GM18499 (cell line): Measurements from ENCODE around the gene NR1D1.

Source experiments
- ATAC-seq: cut with Tn5 transposase; IDR thresholded peaks from one replicate; pipeline ENCODE4 v1.9.1; 2021; ENCODE audit warnings: moderate number of reproducible peaks; ENCODE audit not compliant: insufficient read depth, unreplicated experiment

NR1D1 gene

GRCh38 chr17:40097931-40098845 lies 2.2 kb downstream of the NR1D1 start:
- no peak for ATAC-seq

GRCh38 chr17:40097087-40097486 lies 3.3 kb downstream of the NR1D1 start:
- no peak for ATAC-seq

GRCh38 chr17:40095944-40096791 lies 4.2 kb downstream of the NR1D1 start:
- peak; percentile 53 for ATAC-seq

- ATAC-seq: no peak
Observed at GRCh38 chr17:40095351-40095943, 4.9 kb downstream of the NR1D1 start.

GRCh38 chr17:40094874-40095273 lies 5.5 kb downstream of the NR1D1 start:
- no peak for ATAC-seq

- no peak for ATAC-seq
Observed at GRCh38 chr17:40093580-40094201, 6.7 kb downstream of the NR1D1 start.

GRCh38 chr17:40093005-40093579 lies 7.3 kb downstream of the NR1D1 start:
- ATAC-seq: no peak

- ATAC-seq: no peak
Observed at GRCh38 chr17:40092581-40092980, 7.8 kb downstream of the NR1D1 start.

- no peak for ATAC-seq
Observed at GRCh38 chr17:40091691-40092397, 8.5 kb downstream of the NR1D1 start.

GRCh38 chr17:40090237-40091119 lies 9.9 kb downstream of the NR1D1 start:
- ATAC-seq: no peak

GRCh38 chr17:40089077-40089895 lies 11.1 kb downstream of the NR1D1 start:
- ATAC-seq: no peak

GRCh38 chr17:40087903-40088718 lies 12.3 kb downstream of the NR1D1 start:
- no peak for ATAC-seq

- ATAC-seq: no peak
Observed at GRCh38 chr17:40087049-40087794, 13.2 kb downstream of the NR1D1 start.

GRCh38 chr17:40086150-40087044 lies 14.0 kb downstream of the NR1D1 start:
- no peak for ATAC-seq

- ATAC-seq: no peak
Observed at GRCh38 chr17:40084477-40084876, 15.9 kb downstream of the NR1D1 start.
